ENCODE data around the gene PTPRG.

- TF ChIP-seq CTCF (IDR thresholded peaks at IDR 0.05; ENCODE audit: low read depth, low read length, missing input control) (no peak), RAD21 (IDR thresholded peaks at IDR 0.05) (no peak), EGR1 (IDR thresholded peaks at IDR 0.05; ENCODE audit: low read depth in 2 of 2) (no peak), MAX (IDR thresholded peaks at IDR 0.05) (no peak), RXRA (IDR thresholded peaks at IDR 0.05) (no peak), YY1 (IDR thresholded peaks at IDR 0.05) (no peak)
- TF ChIP-seq, protein P1, sequence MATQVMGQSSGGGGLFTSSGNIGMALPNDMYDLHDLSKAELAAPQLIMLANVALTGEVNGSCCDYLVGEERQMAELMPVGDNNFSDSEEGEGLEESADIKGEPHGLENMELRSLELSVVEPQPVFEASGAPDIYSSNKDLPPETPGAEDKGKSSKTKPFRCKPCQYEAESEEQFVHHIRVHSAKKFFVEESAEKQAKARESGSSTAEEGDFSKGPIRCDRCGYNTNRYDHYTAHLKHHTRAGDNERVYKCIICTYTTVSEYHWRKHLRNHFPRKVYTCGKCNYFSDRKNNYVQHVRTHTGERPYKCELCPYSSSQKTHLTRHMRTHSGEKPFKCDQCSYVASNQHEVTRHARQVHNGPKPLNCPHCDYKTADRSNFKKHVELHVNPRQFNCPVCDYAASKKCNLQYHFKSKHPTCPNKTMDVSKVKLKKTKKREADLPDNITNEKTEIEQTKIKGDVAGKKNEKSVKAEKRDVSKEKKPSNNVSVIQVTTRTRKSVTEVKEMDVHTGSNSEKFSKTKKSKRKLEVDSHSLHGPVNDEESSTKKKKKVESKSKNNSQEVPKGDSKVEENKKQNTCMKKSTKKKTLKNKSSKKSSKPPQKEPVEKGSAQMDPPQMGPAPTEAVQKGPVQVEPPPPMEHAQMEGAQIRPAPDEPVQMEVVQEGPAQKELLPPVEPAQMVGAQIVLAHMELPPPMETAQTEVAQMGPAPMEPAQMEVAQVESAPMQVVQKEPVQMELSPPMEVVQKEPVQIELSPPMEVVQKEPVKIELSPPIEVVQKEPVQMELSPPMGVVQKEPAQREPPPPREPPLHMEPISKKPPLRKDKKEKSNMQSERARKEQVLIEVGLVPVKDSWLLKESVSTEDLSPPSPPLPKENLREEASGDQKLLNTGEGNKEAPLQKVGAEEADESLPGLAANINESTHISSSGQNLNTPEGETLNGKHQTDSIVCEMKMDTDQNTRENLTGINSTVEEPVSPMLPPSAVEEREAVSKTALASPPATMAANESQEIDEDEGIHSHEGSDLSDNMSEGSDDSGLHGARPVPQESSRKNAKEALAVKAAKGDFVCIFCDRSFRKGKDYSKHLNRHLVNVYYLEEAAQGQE (IDR thresholded peaks at IDR 0.05): no peak
Measured at GRCh38 chr3:61531528-61531927, 29.8 kb upstream of the PTPRG start.

Measured in liver (tissue), 3 donors.